ENCODE measurements around the gene ALDH3A1. TPM values are rescaled to one million over a fixed set of nuclear protein-coding genes. Genes with fewer than 3 reads are reported as not detected.

The ALDH3A1 gene
- total RNA-seq, 1 donor, result not detected

DNA sequence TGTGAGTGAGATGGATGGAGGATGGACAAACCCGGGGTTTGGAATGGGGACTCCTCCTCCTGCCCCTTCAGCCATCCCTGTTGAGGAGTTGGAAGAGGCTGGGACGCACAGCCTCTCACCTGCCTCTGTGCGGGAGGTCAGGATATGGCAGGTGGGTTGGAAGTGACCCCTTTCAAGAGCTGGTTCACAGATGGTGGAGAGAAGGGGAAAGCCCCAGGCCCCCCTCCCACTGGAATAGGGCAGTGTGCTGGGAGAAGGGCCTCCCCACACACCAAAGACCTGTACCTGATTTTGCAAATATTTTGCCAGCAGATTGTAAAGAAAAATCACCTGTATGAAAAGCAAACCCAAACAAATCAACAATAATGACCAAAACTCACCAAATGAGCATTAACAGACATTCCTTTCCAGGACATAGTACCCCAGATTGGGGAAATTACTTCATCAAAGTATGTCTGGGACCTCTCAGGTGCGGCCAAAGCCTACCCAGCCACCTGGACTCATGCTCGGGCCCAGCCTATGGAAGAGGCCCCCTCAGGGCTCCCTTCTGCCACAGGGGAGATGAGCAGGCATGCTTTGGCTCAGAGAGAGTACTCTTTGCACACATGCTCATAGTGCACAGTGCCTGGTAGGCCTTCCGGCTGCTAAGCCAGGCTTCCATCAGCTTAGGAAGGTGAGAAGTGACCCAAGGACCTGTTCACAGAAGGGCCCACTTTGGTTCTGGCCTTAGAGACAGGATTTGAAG is 39.5 kb downstream of the ALDH3A1 start:
- Histone ChIP-seq H3K27me3 (ENCODE audit: insufficient read depth, low read length) (no peaks in the 10 kb centered on the region), H3K4me1 (ENCODE audit: insufficient read depth, low read length) (no peaks in the 10 kb centered on the region), H3K9me3 (ENCODE audit: low read depth, low read length) (no peaks in the 10 kb centered on the region), H3K4me3 (ENCODE audit: low read length) (no peak overlapping the region)

DNA sequence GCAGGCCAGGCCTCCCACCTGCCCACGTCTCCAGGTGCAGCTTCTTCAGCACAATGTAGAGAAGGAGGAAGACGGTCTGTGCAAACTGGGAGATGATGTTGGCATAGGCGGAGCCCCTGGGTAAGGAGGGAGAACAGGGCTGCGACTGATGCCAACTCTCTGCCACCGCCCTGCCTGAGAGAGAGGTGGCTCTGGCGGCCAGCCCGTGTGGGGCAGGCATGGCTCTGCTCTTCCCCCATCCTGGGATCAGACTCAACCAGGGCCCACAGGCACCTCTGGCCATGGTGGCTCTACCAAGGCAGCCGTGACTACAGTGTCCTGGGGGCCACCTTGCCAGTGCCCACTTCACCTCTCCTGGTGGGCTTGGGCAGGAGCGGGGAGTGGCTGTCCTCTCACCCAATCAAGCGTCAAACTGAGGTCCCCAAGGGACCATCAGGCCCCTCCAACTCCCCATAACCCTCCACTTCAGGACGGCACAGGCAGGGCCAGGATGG is 40.3 kb downstream of the ALDH3A1 start:
- Histone ChIP-seq H3K4me3 (ENCODE audit: low read length) (no peak overlapping the region), H3K9me3 (ENCODE audit: low read depth, low read length) (no peaks in the 10 kb centered on the region)

DNA sequence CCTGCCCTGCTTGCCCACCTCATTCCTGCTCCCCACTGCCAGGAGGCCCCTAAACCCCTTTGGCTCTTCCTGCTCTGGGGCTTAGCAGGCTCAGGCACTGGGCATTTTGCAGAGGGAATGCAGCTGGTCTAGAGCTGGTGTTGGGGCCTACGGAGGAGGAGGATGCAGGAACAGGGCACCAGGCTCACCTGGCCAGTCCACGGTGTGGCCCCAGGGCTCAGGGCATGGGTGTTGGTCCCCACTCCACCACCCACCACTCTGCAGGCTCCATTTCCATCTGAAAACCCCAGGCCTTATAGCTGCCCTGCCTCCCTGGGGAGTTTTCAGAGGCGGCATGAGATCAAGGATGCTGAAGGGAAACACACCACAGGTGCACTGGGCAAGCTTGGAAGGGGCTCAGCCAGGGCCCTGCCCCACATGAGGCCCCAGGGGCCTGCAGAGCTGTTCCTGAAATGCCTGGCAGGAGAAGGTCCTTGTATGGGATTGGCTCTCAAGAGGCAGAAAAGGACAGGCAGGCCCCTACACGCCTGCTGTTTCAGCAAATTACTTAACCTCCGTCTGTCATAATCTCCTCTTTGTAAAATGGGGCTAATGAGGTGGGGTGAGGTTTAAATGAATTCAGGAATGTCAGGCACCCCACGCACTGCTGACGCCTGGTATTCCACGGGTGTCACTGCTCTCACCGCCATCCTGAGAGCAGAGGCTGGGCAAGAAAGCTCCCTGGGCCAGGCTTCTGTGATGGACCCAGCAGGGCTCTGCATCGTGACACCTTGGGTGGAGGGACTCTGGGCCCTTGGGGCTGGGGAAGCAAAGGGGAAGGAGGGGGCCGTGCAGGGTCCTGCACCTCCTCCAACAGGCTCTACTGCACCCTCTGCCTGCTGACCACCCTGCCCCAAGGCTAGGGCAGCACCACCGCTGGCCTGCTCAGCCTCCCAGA is 41.0 kb downstream of the ALDH3A1 start:
- H3K27me3 ChIP-seq (ENCODE audit: insufficient read depth, low read length), result no peaks in the 10 kb centered on the region
- H3K9me3 ChIP-seq (ENCODE audit: low read depth, low read length), result no peaks in the 10 kb centered on the region
- H3K4me1 ChIP-seq (ENCODE audit: insufficient read depth, low read length), result no peaks in the 10 kb centered on the region
- no peak overlapping the region for H3K4me3 ChIP-seq (ENCODE audit: low read length)

More for the DNA sequence above, 40.3 kb downstream of the ALDH3A1 start:
- Histone ChIP-seq H3K4me1 (ENCODE audit: insufficient read depth, low read length) (no peaks in the 10 kb centered on the region), H3K27me3 (ENCODE audit: insufficient read depth, low read length) (no peaks in the 10 kb centered on the region)

DNA sequence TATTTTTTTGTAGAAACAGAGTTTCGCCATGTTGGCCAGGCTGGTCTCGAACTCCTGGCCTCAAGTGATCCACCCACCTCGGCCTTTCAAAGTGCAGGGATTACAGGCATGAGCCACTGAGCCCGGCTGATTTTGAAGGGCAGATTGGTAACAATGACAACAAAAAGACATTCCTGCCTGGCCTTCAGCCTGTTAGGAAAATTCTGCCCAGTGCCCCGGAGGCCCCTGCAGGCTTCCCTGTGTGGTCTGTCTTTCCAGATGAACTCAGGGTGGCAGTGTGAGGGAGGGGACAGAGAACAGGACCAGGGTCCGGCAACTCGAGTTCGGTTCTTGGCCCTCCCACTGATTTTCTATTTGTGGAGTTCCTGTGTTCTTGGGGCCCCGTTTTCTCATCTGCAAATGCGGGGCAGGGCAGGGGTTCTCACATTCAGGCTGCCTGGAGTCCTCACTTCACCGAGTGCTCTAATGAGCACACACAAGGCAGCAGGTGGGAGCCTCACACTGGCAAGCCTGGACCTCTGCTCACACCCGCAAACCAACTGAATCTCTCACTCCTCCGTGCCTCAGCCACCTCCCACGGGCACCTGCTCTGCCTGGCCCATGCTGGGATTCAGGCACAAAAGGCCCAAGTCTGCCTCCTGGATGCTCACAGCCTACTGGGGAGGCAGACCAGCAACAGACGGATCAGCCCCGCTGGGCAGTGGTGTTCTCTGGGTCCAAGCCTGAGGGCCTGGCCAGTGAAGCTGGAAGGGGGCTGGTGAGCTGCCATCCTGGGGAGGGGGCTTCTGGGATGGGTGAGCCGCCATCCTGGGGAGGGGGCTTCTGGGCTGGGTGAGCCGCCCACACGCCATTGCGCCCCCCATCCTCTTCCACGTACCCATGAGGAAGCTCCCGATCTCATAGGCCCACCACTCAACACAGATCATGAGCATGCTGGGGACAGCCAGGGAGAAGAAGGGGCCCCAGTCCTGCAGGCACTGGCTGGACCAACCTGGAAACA is 42.0 kb downstream of the ALDH3A1 start:
- Histone ChIP-seq H3K9me3 (ENCODE audit: low read depth, low read length) (no peaks in the 10 kb centered on the region), H3K4me3 (ENCODE audit: low read length) (no peak overlapping the region), H3K27me3 (ENCODE audit: insufficient read depth, low read length) (no peaks in the 10 kb centered on the region), H3K4me1 (ENCODE audit: insufficient read depth, low read length) (no peaks in the 10 kb centered on the region)

DNA sequence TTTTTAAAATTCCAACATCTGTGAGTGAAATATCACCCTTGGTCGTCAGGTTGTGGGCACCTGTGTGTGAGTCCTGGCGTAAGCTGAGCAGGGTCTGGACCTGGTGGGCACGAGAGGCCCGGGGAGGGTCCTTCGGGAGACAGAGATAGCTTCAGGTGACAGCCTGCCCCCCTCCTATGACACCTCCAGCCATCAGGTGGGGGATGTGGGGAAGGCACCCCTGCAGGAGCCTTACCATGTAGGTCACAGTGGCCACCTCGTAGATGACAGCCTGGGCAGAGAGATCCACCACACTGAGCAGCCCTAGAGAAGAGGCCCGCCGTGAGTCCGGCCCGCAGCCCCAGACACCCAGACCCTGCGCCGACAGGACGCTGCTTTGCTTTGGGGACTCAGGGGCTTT is 42.9 kb downstream of the ALDH3A1 start:
- no peaks in the 10 kb centered on the region for H3K27me3 ChIP-seq (ENCODE audit: insufficient read depth, low read length)
- H3K4me1 ChIP-seq (ENCODE audit: insufficient read depth, low read length), result no peaks in the 10 kb centered on the region
- no peak overlapping the region for H3K4me3 ChIP-seq (ENCODE audit: low read length)
- no peaks in the 10 kb centered on the region for H3K9me3 ChIP-seq (ENCODE audit: low read depth, low read length)

DNA sequence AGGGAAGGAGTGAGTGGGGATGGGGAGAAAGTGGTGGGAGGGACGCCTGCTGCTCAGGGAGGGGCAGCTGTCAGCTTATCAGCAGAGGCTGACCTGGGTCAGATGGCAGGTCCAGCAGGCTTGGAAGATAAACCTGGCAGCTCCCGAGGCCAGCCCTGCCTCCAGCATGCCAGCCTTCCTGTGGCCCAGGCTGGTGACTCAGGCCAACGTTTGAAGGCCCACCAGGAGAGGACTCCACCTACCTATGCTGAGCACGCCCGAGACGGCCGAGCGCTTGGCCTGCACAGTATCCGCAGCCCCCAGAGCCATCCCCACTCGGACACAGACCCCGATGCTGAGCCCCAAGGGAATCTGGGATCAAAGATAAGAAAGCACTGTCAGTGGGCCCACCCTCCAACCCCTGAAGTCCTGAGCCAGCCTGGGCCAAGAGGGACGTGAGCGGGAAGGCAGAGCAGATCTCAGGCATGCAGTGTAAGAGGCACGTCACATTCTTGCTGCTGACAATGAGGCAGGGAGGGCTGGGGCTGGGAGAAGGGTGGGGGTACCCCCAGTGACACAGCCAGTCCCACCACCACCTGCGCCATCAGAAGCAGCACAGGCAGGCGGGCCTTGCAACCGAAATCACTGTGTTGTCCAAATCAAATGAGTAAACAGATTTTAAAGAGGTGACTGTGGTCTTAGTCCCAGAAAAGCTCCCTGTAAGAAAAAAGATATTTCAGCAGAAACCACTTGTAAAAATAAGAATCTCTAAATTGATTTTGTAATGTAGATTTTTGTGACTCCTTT is 44.1 kb downstream of the ALDH3A1 start:
- Histone ChIP-seq H3K4me1 (ENCODE audit: insufficient read depth, low read length) (no peaks in the 10 kb centered on the region), H3K9me3 (ENCODE audit: low read depth, low read length) (no peaks in the 10 kb centered on the region), H3K27me3 (ENCODE audit: insufficient read depth, low read length) (no peaks in the 10 kb centered on the region), H3K4me3 (ENCODE audit: low read length) (no peak overlapping the region)

DNA sequence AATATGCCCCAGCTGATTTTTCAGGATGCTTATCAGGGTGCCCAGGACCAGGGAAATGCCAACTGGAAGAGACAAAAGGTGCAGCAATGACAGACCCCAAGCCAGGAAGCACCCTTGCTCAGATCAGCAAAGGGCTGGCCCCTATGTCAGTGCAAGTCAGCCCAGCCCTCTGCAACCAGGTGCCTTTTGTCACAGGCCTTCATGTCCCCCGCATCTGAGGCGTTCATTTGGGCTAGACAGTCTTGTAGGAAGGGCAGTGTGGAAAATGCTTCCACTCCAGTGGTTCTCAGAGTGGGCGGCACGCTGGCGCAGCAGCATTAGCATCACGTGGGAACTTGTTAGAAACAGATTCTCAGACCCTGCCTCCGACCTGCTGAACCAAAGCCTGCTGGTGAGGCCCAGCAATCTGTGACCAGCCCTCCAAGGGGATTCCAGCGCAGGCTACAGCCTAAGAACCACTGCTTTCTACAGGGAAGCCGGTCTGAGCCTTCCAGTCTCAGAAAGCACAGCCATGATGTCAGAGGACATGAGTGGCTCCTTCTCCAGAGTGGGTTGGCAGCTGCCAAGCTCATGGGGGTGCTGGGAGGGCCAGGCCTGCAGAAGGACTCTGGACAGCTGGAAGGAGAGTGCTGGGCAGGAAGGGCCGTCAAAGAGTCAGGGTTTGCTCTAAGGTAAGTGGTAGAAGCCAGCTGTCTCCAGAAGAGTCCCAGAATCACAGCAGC is 44.8 kb downstream of the ALDH3A1 start:
- no peaks in the 10 kb centered on the region for H3K9me3 ChIP-seq (ENCODE audit: low read depth, low read length)
- H3K4me1 ChIP-seq (ENCODE audit: insufficient read depth, low read length), result no peaks in the 10 kb centered on the region
- H3K27me3 ChIP-seq (ENCODE audit: insufficient read depth, low read length), result no peaks in the 10 kb centered on the region
- H3K4me3 ChIP-seq (ENCODE audit: low read length), result no peak overlapping the region

DNA sequence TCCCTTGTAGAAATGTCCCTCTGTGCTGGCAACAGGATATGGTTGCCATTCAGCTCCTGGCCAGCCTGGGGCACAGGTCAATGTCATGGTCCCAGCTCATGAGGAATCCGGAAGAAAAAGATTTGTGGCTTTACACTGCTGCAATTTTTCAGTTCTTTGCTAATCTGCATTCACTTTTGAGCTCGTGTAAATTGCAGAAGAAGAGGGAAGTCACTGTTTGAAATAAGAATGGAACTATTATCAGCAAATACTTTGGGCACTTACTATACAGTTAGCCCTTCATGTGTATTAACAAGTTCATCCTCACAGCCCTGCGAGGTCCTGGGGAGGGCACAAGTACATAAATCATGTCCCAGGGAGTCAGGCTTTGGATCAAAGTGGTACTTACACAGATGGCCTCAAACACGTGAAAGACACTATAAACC is 45.9 kb downstream of the ALDH3A1 start:
- Histone ChIP-seq H3K4me3 (ENCODE audit: low read length) (no peak overlapping the region), H3K4me1 (ENCODE audit: insufficient read depth, low read length) (no peaks in the 10 kb centered on the region), H3K9me3 (ENCODE audit: low read depth, low read length) (no peaks in the 10 kb centered on the region), H3K27me3 (ENCODE audit: insufficient read depth, low read length) (no peaks in the 10 kb centered on the region)

Other genes starting within 250 kb of the ALDH3A1 start
- gene SLC47A1, start 214.4 kb downstream of the ALDH3A1 start, total RNA-seq, result 0.73 TPM
- gene ALDH3A2, start 99.5 kb downstream of the ALDH3A1 start, total RNA-seq, result 18.9 TPM
- not detected for gene SLC47A2, start 31.7 kb downstream of the ALDH3A1 start, total RNA-seq
- gene ULK2, start 119.6 kb upstream of the ALDH3A1 start, total RNA-seq, result 9.7 TPM
- 29.0 TPM for gene AKAP10, start 229.5 kb upstream of the ALDH3A1 start, total RNA-seq

All from mononuclear cell (primary cell).